ENCODE measurements around the gene CWC25.
A peak's percentile ranks its signal among the peaks of the same experiment; 100 is the strongest.

DNA sequence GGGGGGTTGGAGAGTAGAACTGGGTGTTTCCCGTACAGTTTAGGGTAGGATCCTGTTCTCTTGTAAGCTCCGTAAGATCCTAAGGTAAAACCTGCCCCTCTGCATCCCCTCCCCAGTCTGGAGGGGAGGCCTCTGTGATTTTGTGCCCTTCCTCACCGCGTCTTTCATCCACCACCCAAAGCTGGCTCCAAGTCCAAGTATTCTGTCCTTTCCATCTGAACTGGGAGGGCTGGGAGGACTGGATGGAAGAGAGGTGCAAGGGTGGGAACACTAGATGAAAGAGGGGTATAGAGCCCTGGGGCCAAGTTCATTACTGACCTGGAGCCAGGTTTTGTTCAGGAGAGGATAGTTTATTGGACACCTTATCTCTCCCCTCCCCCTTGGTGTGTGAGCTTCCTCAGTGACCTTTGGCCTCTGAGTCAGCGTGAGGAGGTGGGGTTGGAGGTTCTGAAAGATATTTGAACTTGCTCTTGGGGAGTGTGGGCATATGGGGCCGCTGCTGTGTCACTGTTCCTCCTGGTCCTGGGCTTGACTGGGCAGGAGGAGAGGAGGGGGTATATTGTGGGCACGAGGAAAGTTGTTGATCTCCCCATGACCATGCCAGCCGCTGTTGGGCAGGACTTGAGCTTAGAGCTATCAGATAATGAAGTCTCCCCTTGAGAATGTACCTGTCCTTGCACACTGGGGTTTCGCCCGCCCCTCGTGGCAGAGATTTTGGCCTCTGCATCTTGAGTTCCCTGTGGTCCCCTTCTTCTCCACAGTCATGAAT, 46.3 kb upstream of the CWC25 start:
- TF ChIP-seq, protein P1, sequence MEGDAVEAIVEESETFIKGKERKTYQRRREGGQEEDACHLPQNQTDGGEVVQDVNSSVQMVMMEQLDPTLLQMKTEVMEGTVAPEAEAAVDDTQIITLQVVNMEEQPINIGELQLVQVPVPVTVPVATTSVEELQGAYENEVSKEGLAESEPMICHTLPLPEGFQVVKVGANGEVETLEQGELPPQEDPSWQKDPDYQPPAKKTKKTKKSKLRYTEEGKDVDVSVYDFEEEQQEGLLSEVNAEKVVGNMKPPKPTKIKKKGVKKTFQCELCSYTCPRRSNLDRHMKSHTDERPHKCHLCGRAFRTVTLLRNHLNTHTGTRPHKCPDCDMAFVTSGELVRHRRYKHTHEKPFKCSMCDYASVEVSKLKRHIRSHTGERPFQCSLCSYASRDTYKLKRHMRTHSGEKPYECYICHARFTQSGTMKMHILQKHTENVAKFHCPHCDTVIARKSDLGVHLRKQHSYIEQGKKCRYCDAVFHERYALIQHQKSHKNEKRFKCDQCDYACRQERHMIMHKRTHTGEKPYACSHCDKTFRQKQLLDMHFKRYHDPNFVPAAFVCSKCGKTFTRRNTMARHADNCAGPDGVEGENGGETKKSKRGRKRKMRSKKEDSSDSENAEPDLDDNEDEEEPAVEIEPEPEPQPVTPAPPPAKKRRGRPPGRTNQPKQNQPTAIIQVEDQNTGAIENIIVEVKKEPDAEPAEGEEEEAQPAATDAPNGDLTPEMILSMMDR (IDR thresholded peaks at IDR 0.05): peak in 1 of 3 experiments; percentile 20
- no peak for TF ChIP-seq POLR2A (IDR thresholded peaks at IDR 0.05; ENCODE audit: low read depth)
- TF ChIP-seq EP300 (IDR thresholded peaks at IDR 0.05): no peak

Data from esophagus muscularis mucosa (tissue), 4 donors.